H9 (cell line): ENCODE data around the gene PLG. TPM values are rescaled to one million over a fixed set of nuclear protein-coding genes. Genes with fewer than 3 reads are reported as not detected.

Source experiments
- DNase-seq: peaks from one replicate; pipeline ENCODE4 v3.0.0-alpha.2; 2017
- H2AFZ ChIP-seq: one replicate; pipeline ENCODE4 v1.6.1; 2013; ENCODE audit warnings: mild to moderate bottlenecking, low read length, control low read depth, moderate library complexity
- H2AK5ac ChIP-seq: 2 replicates; pipeline ENCODE4 v1.6.1; 2013; ENCODE audit warnings: low read length, control low read depth, mixed read lengths; ENCODE audit not compliant: insufficient read length
- H2BK120ac ChIP-seq: one replicate; pipeline ENCODE4 v1.6.1; 2013; ENCODE audit warnings: low read depth, mild to moderate bottlenecking, low read length, control low read depth, inconsistent platforms; ENCODE audit not compliant: poor library complexity, severe bottlenecking
- H2BK12ac ChIP-seq: 2 replicates; pipeline ENCODE4 v1.6.1; 2013; ENCODE audit warnings: low read length, control low read depth, mixed read lengths, low read depth; ENCODE audit not compliant: insufficient read length
- H2BK15ac ChIP-seq: 2 replicates; pipeline ENCODE4 v1.6.1; 2013; ENCODE audit warnings: low read depth, low read length, control low read depth
- H2BK20ac ChIP-seq: one replicate; pipeline ENCODE4 v1.6.1; 2013; ENCODE audit warnings: low read depth, mild to moderate bottlenecking, low read length, control low read depth, inconsistent platforms; ENCODE audit not compliant: poor library complexity, severe bottlenecking
- H2BK5ac ChIP-seq: 2 replicates; pipeline ENCODE4 v1.6.1; 2013; ENCODE audit warnings: low read length, control low read depth, mixed read lengths; ENCODE audit not compliant: insufficient read length
- H3K14ac ChIP-seq: 2 replicates; pipeline ENCODE4 v1.6.1; 2013; ENCODE audit warnings: low read length, control low read depth; ENCODE audit not compliant: insufficient read depth
- H3K18ac ChIP-seq: 2 replicates; pipeline ENCODE4 v1.6.1; 2013; ENCODE audit warnings: low read depth, mild to moderate bottlenecking, mixed read lengths, low read length, control low read depth; ENCODE audit not compliant: insufficient read length
- H3K23ac ChIP-seq: 2 replicates; pipeline ENCODE4 v1.6.1; 2013; ENCODE audit warnings: low read length, control low read depth, mixed read lengths, low read depth; ENCODE audit not compliant: insufficient read length
- H3K23me2 ChIP-seq: 2 replicates; pipeline ENCODE4 v1.6.1; 2013; ENCODE audit warnings: low read depth, mild to moderate bottlenecking, mixed read lengths, low read length, control low read depth; ENCODE audit not compliant: insufficient read length, poor library complexity, severe bottlenecking
- H3K27ac ChIP-seq: 2 replicates; pipeline ENCODE4 v1.5.1; 2013; ENCODE audit warnings: low read length, control low read depth, mixed read lengths, low read depth; ENCODE audit not compliant: insufficient read length
- H3K27me3 ChIP-seq: 2 replicates; pipeline ENCODE4 v1.6.1; 2013; ENCODE audit warnings: low read length, control low read depth, inconsistent platforms; ENCODE audit not compliant: insufficient read depth
- H3K4ac ChIP-seq: 2 replicates; pipeline ENCODE4 v1.6.1; 2013; ENCODE audit warnings: low read depth, mild to moderate bottlenecking, control low read depth, inconsistent platforms, low read length, moderate library complexity
- H3K4me1 ChIP-seq: 2 replicates; pipeline ENCODE4 v1.6.1; 2013; ENCODE audit warnings: low read length, control low read depth, inconsistent platforms; ENCODE audit not compliant: insufficient read depth
- H3K4me2 ChIP-seq: 2 replicates; pipeline ENCODE4 v1.6.1; 2013; ENCODE audit warnings: low read length, control low read depth, mixed read lengths; ENCODE audit not compliant: insufficient read length, insufficient read depth
- H3K56ac ChIP-seq: 2 replicates; pipeline ENCODE4 v1.6.1; 2013; ENCODE audit warnings: low read depth, mild to moderate bottlenecking, mixed read lengths, low read length, control low read depth; ENCODE audit not compliant: insufficient read length
- H3K79me1 ChIP-seq: 2 replicates; pipeline ENCODE4 v1.6.1; 2013; ENCODE audit warnings: low read depth, mild to moderate bottlenecking, moderate library complexity, low read length, control low read depth, inconsistent platforms; ENCODE audit not compliant: insufficient read depth, poor library complexity, severe bottlenecking
- H3K79me2 ChIP-seq: 2 replicates; pipeline ENCODE4 v1.6.1; 2013; ENCODE audit warnings: low read length, control low read depth, inconsistent platforms; ENCODE audit not compliant: insufficient read depth
- H3K9ac ChIP-seq: 2 replicates; pipeline ENCODE4 v1.6.1; 2013; ENCODE audit warnings: low read length, control low read depth, mixed read lengths; ENCODE audit not compliant: insufficient read length; ENCODE audit errors: extremely low read depth
- H3K9me3 ChIP-seq: one replicate; pipeline ENCODE4 v1.6.1; 2013; ENCODE audit warnings: low read depth, low read length, inconsistent platforms; ENCODE audit not compliant: control insufficient read depth
- H3T11ph ChIP-seq: one replicate; pipeline ENCODE4 v1.6.1; 2013; ENCODE audit warnings: mild to moderate bottlenecking, low read length, control low read depth, inconsistent platforms
- H4K20me1 ChIP-seq: one replicate; pipeline ENCODE4 v1.6.1; 2013; ENCODE audit not compliant: control insufficient read depth, insufficient read length, insufficient read depth
- H4K5ac ChIP-seq: 2 replicates; pipeline ENCODE4 v1.6.1; 2013; ENCODE audit warnings: low read depth, mild to moderate bottlenecking, mixed read lengths, low read length, control low read depth; ENCODE audit not compliant: insufficient read length
- H4K8ac ChIP-seq: replicated peaks from 2 replicates; pipeline ENCODE4 v1.6.1; 2013; ENCODE audit warnings: low read length, control low read depth, mixed read lengths, low read depth; ENCODE audit not compliant: insufficient read length
- H4K91ac ChIP-seq: 2 replicates; pipeline ENCODE4 v1.6.1; 2013; ENCODE audit warnings: low read depth, mild to moderate bottlenecking, moderate library complexity, mixed read lengths, low read length, control low read depth; ENCODE audit not compliant: insufficient read length
- H3K27ac Mint-ChIP-seq, 3 experiments: 2 replicates in 2 of 3; 3 replicates in 1 of 3; pipeline ENCODE4 v1.8.0; 2020 to 2021; ENCODE audit warnings: mixed read lengths in 3 of 3, mild to moderate bottlenecking in 1 of 3, moderate library complexity in 1 of 3
- H3K27me3 Mint-ChIP-seq: 2 replicates; pipeline ENCODE4 v1.8.0; 2021; ENCODE audit warnings: low read depth, mild to moderate bottlenecking, moderate library complexity, mixed read lengths
- H3K36me3 Mint-ChIP-seq, 3 experiments: 2 replicates in 2 of 3; 3 replicates in 1 of 3; pipeline ENCODE4 v1.8.0; 2020 to 2021; ENCODE audit warnings: low read depth in 3 of 3, mixed read lengths in 3 of 3; ENCODE audit not compliant: insufficient read depth in 1 of 3
- H3K4me1 Mint-ChIP-seq, 2 experiments: 2 replicates each; pipeline ENCODE4 v1.8.0; 2020; ENCODE audit warnings: mixed read lengths in 2 of 2
- H3K4me3 Mint-ChIP-seq, 2 experiments: 2 replicates in 1 of 2; 3 replicates in 1 of 2; pipeline ENCODE4 v1.8.0; 2020 to 2021; ENCODE audit warnings: mild to moderate bottlenecking in 2 of 2, mixed read lengths in 2 of 2, moderate library complexity in 1 of 2
- H3K9me3 Mint-ChIP-seq, 2 experiments: 2 replicates in 1 of 2; 3 replicates in 1 of 2; pipeline ENCODE4 v1.8.0; 2020; ENCODE audit warnings: mild to moderate bottlenecking in 2 of 2, mixed read lengths in 2 of 2, moderate library complexity in 1 of 2
- CTCF ChIP-seq: fragments of 200-600 bp; sonication (generic); conservative IDR thresholded peaks from 3 replicates; pipeline ENCODE4 v1.8.0; 2021; ENCODE audit warnings: antibody characterized with exemption, mild to moderate bottlenecking
- WGBS: extraction: QIAGEN DNeasy Blood & Tissue Kit; methylation state at CpG from one replicate; pipeline ENCODE4 v1.1.7; 2013; ENCODE audit warnings: missing lambda C conversion rate, low lambda C conversion rate, mixed read lengths; ENCODE audit not compliant: insufficient read length; ENCODE audit errors: extremely low coverage; 5-methylcytosine and 5-hydroxymethylcytosine counted together
- total RNA-seq: library from RNA; stranded (reverse); gene quantifications from 2 replicates; pipeline ENCODE4 v1.2.1, GENCODE V29; 2021

The PLG gene
- total RNA-seq, 1 experiment from 2014 or later: not detected

- Histone ChIP-seq H3K9ac (no peak overlapping the region), H3K27me3 (no peaks in the 10 kb centered on the region), H4K20me1 (no peaks in the 10 kb centered on the region), H2BK5ac (no peak overlapping the region), H4K8ac (no peak overlapping the region), H3K4me1 (no peaks in the 10 kb centered on the region), H3K14ac (no peak overlapping the region), H3K27ac (no peak overlapping the region), H3K4me2 (no peak overlapping the region), H3K9me3 (no peaks in the 10 kb centered on the region), H3K79me2 (no peaks in the 10 kb centered on the region), H3K18ac (no peak overlapping the region), H4K91ac (no peak overlapping the region), H4K5ac (no peak overlapping the region), H3K23ac (no peak overlapping the region), H3T11ph (no peak overlapping the region), H2BK12ac (no peak overlapping the region), H3K79me1 (no peaks in the 10 kb centered on the region), H3K23me2 (no peaks in the 10 kb centered on the region), H3K56ac (no peak overlapping the region), H2BK20ac (no peak overlapping the region), H3K4ac (no peak overlapping the region), H2BK15ac (no peak overlapping the region), H2AFZ (no peak overlapping the region), H2BK120ac (no peak overlapping the region), H2AK5ac (no peak overlapping the region)
- no peak for TF ChIP-seq CTCF
- Mint-ChIP-seq H3K4me3 (no peak overlapping the region), H3K4me1 (no peaks in the 10 kb centered on the region), H3K27me3 (no peaks in the 10 kb centered on the region; the same call in none of the 2 replicates), H3K36me3 (no peaks in the 10 kb centered on the region), H3K9me3 (no peaks in the 10 kb centered on the region), H3K27ac (no peak overlapping the region)
- WGBS: no CpG with 5 or more reads among the region's 5 CpGs
- DNase-seq: no peak
Observed at GRCh38 chr6:160714731-160715316, 12.8 kb downstream of the PLG start.
